GM23248 (cell line): ENCODE results near the gene CES3.

Experiments
- EZH2 ChIP-seq: fragments of 200-600 bp; sonication (generic); IDR thresholded peaks from 2 replicates; pipeline ENCODE4 v1.6.1; 2018; ENCODE audit warnings: antibody characterized with exemption, mild to moderate bottlenecking; ENCODE audit not compliant: insufficient read depth, poor library complexity, severe bottlenecking
- EZH2phosphoT487 ChIP-seq: fragments of 200-600 bp; sonication (generic); IDR thresholded peaks from 2 replicates; pipeline ENCODE4 v1.6.1; 2018; ENCODE audit warnings: antibody characterized with exemption, moderate library complexity, mild to moderate bottlenecking, low read depth; ENCODE audit not compliant: insufficient read depth

DNA sequence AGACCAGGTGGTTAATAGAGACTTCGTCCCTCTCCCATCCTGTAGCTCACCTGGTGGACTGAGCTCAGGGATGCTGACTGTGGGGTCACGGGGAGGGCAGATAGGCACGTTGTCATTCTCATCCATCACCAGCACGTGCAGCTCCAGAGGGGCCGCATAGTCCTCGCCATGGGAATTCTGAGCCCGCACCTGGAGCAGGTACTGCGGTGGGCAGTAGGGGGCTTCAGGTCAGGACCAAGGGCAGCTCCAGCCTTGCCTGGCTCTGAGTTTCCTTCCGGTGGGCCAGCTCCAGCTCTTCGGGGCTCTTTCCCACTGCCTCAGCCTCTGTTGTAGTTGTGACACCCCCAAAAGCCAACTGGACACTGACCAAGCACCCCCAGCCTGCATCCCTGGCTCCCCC lies 48.0 kb upstream of the CES3 start:
- TF ChIP-seq EZH2 (no peak), EZH2phosphoT487 (no peak)
